GM18511 (cell line): ENCODE data around the gene TXLNG.
"Not testable (repeated sequence)": the region's sequence is repeated elsewhere in the genome, so short reads cannot be mapped to it uniquely, and the experiment has no call there.

Experiments used
- ATAC-seq: cut with Tn5 transposase; IDR thresholded peaks from one replicate; pipeline ENCODE4 v1.9.1; 2021; ENCODE audit warnings: mild to moderate bottlenecking, moderate library complexity; ENCODE audit not compliant: unreplicated experiment

Gene TXLNG

GRCh38 chrX:16784440-16784839 is 1.8 kb upstream of the TXLNG start:
- not testable (repeated sequence) for ATAC-seq

DNA sequence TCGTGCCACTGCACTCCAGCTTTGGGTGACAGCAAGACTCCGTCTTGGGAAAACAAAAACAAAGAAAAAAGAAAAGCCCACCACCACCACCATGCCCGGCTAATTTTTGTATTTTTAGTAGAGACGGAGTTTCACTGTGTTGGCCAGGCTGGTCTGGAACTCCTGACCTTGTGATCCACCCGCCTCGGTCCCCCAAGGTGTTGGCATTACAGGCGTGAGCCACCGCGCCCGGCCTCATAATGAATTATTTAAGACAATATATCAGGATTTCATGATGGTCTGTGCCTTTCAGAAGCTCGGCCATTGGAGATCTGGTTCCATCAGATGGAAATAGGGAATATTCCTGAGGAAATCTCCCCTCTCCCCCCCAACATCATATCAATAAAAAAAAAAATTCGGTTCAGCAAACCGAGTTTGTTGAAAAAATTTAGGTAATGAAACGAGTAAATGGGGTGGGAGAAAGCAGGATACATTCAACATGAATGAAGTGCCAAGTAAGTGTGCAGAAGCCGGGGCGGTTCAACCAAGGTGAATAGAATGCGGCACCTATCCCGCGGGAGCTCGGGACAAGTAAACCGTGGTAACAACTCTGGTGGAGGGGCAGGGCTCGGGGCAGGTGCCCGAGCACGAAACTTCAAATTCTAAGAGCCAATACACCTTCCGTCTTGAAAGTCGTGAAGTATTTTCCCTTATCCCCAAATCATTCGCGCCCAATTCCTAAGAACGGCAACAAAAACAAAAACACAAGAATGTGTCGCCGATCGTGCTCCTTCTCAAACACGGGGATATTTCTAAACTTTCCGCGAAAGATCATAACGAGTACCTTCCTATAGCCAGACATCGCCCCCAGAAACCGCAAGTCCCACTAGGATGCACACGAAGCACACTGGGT is 773 bp upstream of the TXLNG start:
- ATAC-seq = no peak

- ATAC-seq = peak; percentile 27
These were observed 797 bp downstream of the TXLNG start for GRCh38 chrX:16786791-16787735.

- no peak for ATAC-seq
These were observed 2.2 kb downstream of the TXLNG start for GRCh38 chrX:16788477-16788876.

DNA sequence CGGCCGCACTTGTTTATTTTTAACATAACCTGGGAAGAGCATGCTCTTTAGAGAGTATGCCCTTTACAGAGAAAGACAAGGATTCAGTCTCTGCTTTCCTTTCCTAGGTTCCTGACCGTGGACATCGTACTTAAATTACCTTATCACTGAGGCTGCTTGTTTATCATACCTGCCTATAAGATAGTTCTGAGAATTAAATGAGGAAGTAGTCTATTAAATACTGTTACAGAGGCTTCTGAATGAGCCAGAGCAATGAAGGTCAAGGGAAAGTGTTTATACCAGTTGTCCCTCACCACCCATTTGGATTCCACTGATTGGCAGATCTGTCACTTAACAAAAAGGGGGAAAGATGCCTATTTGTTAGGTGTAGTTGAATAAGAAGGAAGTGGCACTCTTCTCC is 10.0 kb downstream of the TXLNG start:
- no peak for ATAC-seq

DNA sequence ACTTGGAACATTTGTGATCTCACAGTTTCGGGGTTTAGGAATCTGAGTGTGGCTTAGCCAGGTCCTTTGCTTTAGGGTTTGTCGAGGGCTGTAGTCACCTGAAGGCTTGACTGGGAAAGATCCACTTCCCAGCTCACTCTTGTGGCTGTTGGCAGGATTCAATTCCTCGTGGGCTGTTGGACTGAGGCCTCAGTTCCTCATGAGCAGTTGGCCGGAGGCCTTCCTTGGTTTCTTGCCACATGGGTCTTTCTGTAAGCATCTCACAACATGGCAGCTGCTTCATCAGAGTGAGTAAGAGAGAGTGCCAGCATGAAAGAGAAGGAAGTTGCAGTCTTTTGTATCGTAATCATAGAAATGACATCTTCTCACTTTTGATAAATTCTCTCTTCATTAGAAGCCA is 11.1 kb downstream of the TXLNG start:
- no peak for ATAC-seq

- ATAC-seq = no peak
These were observed 11.6 kb downstream of the TXLNG start for GRCh38 chrX:16797841-16798240.

DNA sequence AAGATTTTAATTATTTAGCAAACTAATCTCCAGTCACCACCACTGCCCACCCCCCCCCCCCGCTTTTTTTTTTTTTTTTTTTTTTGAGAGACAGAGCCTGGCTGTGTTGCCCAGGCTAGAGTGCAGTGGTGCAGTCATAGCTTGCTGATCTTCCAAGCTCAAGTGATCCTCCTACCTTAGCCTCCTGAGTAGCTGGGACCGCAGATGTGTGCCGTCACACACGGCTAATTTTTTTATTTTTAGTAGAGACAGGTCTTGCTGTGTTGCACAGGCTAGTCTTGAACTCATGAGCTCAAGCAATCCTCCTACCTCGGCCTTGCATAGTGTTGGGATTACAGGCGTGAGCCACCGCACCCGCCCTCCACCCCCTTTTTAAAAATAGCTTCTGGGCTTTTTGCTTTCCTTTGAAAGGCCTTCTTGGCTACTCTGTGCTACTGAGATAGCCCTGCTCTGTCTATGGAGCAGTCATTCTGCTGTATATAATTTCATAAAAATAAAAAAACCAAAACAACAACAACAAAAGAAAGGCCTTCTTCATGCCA is 18.7 kb downstream of the TXLNG start:
- ATAC-seq = peak; percentile 82

DNA sequence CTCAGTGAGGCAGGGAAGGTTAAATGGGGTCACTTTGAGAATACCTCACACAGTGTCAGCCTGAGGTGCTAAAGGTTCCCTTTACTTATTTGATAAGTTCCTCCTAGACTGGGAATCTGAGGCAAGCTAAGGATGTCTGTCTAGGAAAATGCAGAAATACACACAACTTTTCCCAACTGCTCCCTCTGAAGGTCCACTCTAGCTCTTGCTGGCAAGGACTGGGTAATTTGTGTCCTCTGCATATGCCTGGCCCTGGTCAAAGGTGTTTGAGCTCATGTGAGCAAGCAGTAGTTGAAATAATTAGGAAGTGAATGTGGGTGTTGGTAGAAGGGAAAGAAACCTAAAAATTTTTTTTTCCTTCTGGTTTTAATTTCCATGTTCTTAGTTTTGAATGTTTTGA is 21.3 kb downstream of the TXLNG start:
- no peak for ATAC-seq

DNA sequence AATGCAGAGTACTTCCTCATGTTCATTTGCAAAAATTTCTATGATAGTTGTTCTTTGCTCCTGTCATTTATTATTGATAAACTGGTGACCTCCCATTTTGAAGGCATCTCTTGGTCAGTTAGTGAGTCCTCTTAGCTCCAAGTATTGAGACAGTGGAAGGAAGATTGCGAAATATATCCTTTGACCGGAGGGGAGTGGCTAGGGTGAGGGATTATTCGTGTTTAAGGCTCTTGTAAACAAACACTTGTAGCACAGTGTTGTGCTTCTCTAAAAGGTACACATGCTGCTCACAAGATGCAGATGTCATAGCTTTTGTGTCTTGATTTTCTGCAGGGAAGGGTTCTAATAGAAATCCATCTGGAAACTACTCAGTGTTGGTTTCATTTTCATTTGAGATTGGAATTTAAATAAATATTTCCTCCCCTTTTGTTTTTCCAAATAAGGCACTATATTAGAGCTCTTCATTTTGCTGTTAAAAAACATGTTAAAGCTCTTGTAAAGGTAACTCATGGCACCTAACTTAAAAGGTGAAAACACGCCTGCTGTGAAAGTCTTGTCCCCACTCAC is 21.8 kb downstream of the TXLNG start:
- ATAC-seq = no peak

DNA sequence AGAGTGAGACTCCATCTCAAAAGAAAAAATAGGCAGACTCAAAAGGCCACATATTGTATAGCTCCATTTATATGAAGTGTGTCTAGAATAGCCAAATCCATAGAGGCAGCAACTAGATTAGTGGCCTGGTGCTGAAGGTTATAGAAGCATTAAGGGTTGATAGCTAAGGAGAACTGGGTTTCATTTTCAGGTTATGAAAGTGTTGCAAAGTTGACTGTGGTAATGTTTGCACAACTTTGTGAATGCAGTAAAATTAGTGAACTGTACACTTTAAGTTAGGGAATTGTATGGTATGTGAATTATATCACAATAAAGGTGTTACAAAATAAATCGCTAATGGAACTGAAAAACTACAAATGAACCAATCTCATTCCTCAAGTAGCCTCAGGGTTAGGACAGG is 28.3 kb downstream of the TXLNG start:
- ATAC-seq = no peak

- ATAC-seq = no peak
These were observed 33.4 kb downstream of the TXLNG start for GRCh38 chrX:16819634-16820033.

DNA sequence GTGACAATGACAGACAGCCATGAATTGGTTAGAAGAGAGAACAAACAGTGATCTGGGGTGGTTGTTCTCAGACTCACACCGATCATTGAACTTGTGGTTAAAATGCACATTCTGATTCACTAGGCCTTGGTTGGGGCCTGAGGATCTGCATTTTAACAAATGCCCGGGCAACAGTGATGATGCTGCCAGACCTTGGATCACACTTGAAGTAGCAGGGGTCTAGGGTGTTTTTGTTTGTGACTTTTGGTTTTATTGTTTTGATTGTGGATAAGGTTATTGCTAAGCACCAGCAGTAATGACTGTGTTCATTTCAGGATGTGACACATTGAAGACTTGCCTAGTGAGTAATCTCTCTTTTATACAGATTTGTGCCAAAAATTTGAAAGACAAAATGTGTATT is 36.5 kb downstream of the TXLNG start:
- no peak for ATAC-seq

DNA sequence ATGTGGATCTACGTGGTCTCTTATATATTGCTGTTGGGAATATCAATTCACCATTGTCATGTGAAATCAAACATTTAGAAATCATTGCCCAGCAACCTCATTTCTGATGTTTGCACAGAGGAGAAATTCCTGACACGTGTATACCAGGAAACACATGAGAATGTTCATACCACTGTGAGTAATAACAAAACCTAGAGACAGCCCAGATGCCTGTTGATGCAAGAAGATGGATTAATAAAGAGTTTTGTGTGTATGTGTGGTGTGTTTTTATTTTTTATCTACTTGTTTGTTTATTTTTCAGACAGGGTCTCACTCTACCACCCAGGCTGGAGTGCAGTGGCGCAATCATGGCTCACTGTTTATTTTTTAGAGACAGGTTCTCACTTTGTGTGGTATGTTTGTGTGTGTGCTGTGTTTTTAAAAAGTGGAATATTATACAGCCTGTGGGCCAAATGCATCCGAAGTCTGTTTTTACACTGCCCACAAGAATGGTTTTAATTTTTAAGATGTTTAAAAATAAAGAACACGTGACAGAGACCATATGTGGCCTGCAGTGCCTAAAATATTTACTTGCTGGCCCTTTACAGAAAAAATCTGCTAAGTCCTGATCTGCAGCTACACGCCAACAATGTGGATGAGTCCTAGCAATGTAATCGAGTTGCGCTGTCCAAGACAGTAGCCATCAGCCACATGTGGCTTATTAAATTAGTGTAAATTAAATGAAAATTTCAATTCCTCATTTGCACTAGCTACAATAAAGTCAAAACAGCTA is 39.2 kb downstream of the TXLNG start:
- no peak for ATAC-seq

DNA sequence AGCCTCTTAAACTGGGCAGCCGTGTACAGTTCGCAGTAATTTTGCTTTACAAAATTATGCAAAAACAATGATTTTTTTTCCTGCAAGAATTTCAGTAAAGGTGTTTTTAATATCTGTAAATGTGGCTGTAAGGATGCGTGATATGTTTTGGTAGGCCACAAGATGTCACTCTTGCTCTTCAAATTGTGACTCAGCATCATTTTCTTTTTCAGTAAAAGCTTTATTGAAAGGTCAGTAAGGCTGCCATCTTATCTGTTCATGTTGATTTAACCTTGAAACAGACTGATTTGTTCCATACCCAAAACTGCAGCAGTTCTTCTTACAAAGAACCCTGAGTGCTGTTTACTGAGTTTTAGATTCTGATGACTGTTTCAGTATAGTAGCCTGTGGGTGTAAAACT is 39.9 kb downstream of the TXLNG start:
- peak; percentile 60 for ATAC-seq

- no peak for ATAC-seq
These were observed 41.0 kb downstream of the TXLNG start for GRCh38 chrX:16827225-16827624.

DNA sequence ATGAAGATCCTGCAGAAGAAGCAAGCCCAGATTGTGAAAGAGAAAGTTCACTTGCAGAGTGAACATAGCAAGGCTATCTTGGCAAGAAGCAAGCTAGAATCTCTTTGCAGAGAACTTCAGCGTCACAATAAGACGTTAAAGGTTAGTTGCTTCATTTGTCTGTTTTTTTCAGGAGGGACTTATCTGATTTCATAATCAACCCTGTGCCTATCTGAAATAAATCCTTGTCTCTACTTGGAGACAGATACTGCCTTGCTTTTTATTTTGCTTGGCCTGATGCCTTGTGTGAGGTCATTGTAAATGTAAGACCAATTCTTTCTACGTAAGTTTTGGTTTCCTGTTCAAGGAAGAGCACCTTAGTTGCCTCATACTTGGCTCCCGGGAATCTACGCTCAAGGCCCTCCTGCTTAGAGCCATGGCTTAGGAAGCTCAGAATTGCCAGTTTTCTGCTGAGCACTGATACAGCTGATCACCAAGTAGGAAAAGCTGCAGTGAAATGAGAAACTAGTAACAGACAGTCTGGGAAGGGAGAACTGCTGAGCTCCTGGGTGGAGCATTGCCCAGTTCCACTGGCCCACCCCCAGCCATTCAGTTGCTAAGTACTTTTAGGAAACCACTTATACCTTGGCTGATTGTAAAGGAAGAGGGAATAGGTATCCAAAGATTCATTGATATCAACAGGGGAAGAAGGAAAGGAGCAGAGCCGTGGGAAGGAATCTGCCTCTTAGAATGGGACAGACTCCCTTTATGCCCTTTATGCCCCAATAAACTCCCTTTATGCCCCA is 42.0 kb downstream of the TXLNG start:
- ATAC-seq = no peak

GRCh38 chrX:16832301-16832700 is 46.0 kb downstream of the TXLNG start:
- ATAC-seq = no peak

DNA sequence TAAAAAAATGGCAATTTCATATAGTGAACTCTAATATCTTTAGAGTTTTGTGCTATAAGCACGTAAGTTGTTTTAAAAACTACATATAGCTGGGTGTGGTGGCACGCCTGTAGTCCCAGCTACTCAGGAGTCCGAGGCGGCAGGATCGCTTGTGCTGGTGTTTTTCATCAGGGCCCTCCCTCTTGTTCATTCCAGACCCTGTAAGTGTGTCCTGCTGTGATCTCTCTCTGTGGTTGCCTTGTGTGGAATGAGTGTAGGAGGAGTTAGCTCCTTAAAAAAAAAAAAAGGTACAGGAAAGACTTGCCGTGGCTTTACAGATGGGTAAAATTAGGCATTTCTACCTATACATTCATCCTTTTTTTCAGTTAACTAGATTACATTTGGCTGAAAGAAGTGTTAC is 48.5 kb downstream of the TXLNG start:
- ATAC-seq = no peak

GRCh38 chrX:16836371-16836770 is 50.1 kb downstream of the TXLNG start:
- ATAC-seq = no peak
